GM18873 (cell line): Measurements from ENCODE around the gene PRRC2B.
"Not testable (repeated sequence)": the region's sequence is repeated elsewhere in the genome, so short reads cannot be mapped to it uniquely, and the experiment has no call there.

Source experiments
- ATAC-seq: cut with Tn5 transposase; IDR thresholded peaks from one replicate; pipeline ENCODE4 v1.9.1; 2021; ENCODE audit warnings: mild to moderate bottlenecking, moderate library complexity, moderate number of reproducible peaks; ENCODE audit not compliant: unreplicated experiment, low FRiP score

PRRC2B gene

GRCh38 chr9:131503626-131504465, 110.0 kb downstream of the PRRC2B start:
- ATAC-seq = no peak

GRCh38 chr9:131505012-131505411, 111.1 kb downstream of the PRRC2B start:
- ATAC-seq = no peak

GRCh38 chr9:131511416-131511815, 117.5 kb downstream of the PRRC2B start:
- ATAC-seq = no peak

- no peak for ATAC-seq
These were observed 118.0 kb downstream of the PRRC2B start for GRCh38 chr9:131511880-131512279.

GRCh38 chr9:131513177-131513576, 119.3 kb downstream of the PRRC2B start:
- no peak for ATAC-seq

GRCh38 chr9:131515559-131516031, 121.7 kb downstream of the PRRC2B start:
- not testable (repeated sequence) for ATAC-seq

GRCh38 chr9:131516100-131516499, 122.2 kb downstream of the PRRC2B start:
- no peak for ATAC-seq

GRCh38 chr9:131516930-131517329, 123.0 kb downstream of the PRRC2B start:
- no peak for ATAC-seq

GRCh38 chr9:131517761-131518190, 123.9 kb downstream of the PRRC2B start:
- ATAC-seq = no peak

GRCh38 chr9:131518553-131518952, 124.7 kb downstream of the PRRC2B start:
- ATAC-seq = no peak

GRCh38 chr9:131520503-131520902, 126.6 kb downstream of the PRRC2B start:
- ATAC-seq = no peak

GRCh38 chr9:131521203-131521602, 127.3 kb downstream of the PRRC2B start:
- ATAC-seq = no peak

GRCh38 chr9:131521822-131522221, 127.9 kb downstream of the PRRC2B start:
- ATAC-seq = no peak

GRCh38 chr9:131522257-131523085, 128.6 kb downstream of the PRRC2B start:
- no peak for ATAC-seq

GRCh38 chr9:131523086-131523388, 129.2 kb downstream of the PRRC2B start:
- ATAC-seq = no peak

GRCh38 chr9:131523451-131524435, 129.9 kb downstream of the PRRC2B start:
- ATAC-seq = no peak

- no peak for ATAC-seq
These were observed 130.9 kb downstream of the PRRC2B start for GRCh38 chr9:131524665-131525315.

- no peak for ATAC-seq
These were observed 132.0 kb downstream of the PRRC2B start for GRCh38 chr9:131525643-131526565.

GRCh38 chr9:131528186-131528585, 134.3 kb downstream of the PRRC2B start:
- no peak for ATAC-seq
